HCT116 (cell line): ENCODE results near the gene STARD3. TPM values are rescaled to one million over a fixed set of nuclear protein-coding genes. Genes with fewer than 3 reads are reported as not detected.

ENCODE experiments used
- ATAC-seq: fragments of 200-7000 bp; cut with Tn5 transposase; 2 replicates; pipeline ENCODE4 v1.9.1; 2020; ENCODE audit warnings: mild to moderate bottlenecking, moderate library complexity
- BruUV-seq: library from RNA; stranded (reverse); fragments of 400-500 nt; replicated peaks from 2 replicates; lab custom pipeline; 2021; lab: Mats Ljungman, UMichigan
- CTCF ChIA-PET: fragments of 300-600 bp; sonication (Branson Sonifier 250); formaldehyde crosslinking; loops from one replicate; lab custom pipeline; 2021; ENCODE audit warnings: antibody characterized with exemption; lab: Charles Lee
- POLR2A ChIA-PET: fragments of 300-600, 350-600 bp; sonication (Branson Sonifier 250); formaldehyde crosslinking; loops from one replicate; lab custom pipeline; 2021; ENCODE audit warnings: antibody characterized with exemption; lab: Charles Lee
- RAD21 ChIA-PET, 2 experiments: fragments of 300-600 bp; sonication (Branson Sonifier 250); formaldehyde crosslinking; loops; one replicate each; lab custom pipeline; 2023; ENCODE audit warnings: low total read pairs in 2 of 2; ENCODE audit not compliant: uncharacterized antibody in 2 of 2, unreplicated experiment in 2 of 2, low non-redundant PET in 1 of 2; lab: Charles Lee
- DNase-seq: peaks from one replicate; pipeline ENCODE4 v3.0.0-alpha.2; 2010; ENCODE audit warnings: low read depth, low spot score
- H2AFZ ChIP-seq: fragments of 200-600 bp; shearing (Covaris generic), sonication (generic); 2 replicates; pipeline ENCODE4 v1.6.1; 2017; ENCODE audit warnings: low read depth, mixed run types, mixed read lengths, antibody characterized with exemption, low read length; ENCODE audit not compliant: poor library complexity, severe bottlenecking
- H3K27ac ChIP-seq: 2 replicates; pipeline ENCODE4 v1.5.1; 2012; ENCODE audit warnings: low read depth, low read length
- H3K27me3 ChIP-seq: fragments of 200-600 bp; sonication (generic); 2 replicates; pipeline ENCODE4 v1.6.1; 2016; ENCODE audit warnings: mixed run types, low read length, mixed read lengths; ENCODE audit not compliant: insufficient read depth
- H3K36me3 ChIP-seq, 2 experiments: fragments of 200-500 bp in 1 of 2; fragments of 200-600 bp in 1 of 2; sonication (Bioruptor generic) in 1 of 2; sonication (generic) in 1 of 2; 2 replicates each; pipeline versions ENCODE4 v1.5.1 to v1.6.1; 2014 to 2016; ENCODE audit warnings: low read length in 2 of 2, inconsistent platforms in 1 of 2, mixed read lengths in 1 of 2, mixed run types in 1 of 2; ENCODE audit not compliant: insufficient read depth in 2 of 2, control insufficient read depth in 1 of 2
- H3K4me1 ChIP-seq, 2 experiments: fragments of 200-600 bp in 1 of 2; sonication (generic) in 1 of 2; 2 replicates each; pipeline versions ENCODE4 v1.5.1 to v1.6.1; 2012 to 2017; ENCODE audit warnings: low read length in 2 of 2, inconsistent platforms in 1 of 2, mild to moderate bottlenecking in 1 of 2, mixed read lengths in 1 of 2, mixed run types in 1 of 2, moderate library complexity in 1 of 2; ENCODE audit not compliant: insufficient read depth in 2 of 2, control insufficient read depth in 1 of 2
- H3K4me2 ChIP-seq: fragments of 200-600 bp; sonication (generic); 2 replicates; pipeline ENCODE4 v1.6.1; 2017; ENCODE audit warnings: mixed run types, low read length, mixed read lengths
- H3K4me3 ChIP-seq, 2 experiments: fragments of 200-600 bp in 1 of 2; sonication (generic) in 1 of 2; replicated peaks in 1 of 2; 2 replicates each; pipeline ENCODE4 v1.5.1; 2011 to 2016; ENCODE audit warnings: low read length in 2 of 2, control low read depth in 1 of 2, low read depth in 1 of 2, mild to moderate bottlenecking in 1 of 2, mixed read lengths in 1 of 2, mixed run types in 1 of 2
- H3K79me2 ChIP-seq: fragments of 200-600 bp; sonication (generic); 2 replicates; pipeline ENCODE4 v1.6.1; 2017; ENCODE audit warnings: mild to moderate bottlenecking, mixed run types, low read length, moderate library complexity, mixed read lengths; ENCODE audit not compliant: insufficient read depth
- H3K9ac ChIP-seq: fragments of 200-600 bp; sonication (generic); 2 replicates; pipeline ENCODE4 v1.6.1; 2016; ENCODE audit warnings: low read length, mixed read lengths
- H3K9me2 ChIP-seq: fragments of 200-600 bp; sonication (generic), shearing (Covaris generic); 2 replicates; pipeline ENCODE4 v1.6.1; 2017; ENCODE audit warnings: mixed run types, mild to moderate bottlenecking, moderate library complexity; ENCODE audit not compliant: insufficient read depth
- H3K9me3 ChIP-seq, 2 experiments: fragments of 200-500 bp in 1 of 2; fragments of 200-600 bp in 1 of 2; sonication (Bioruptor generic) in 1 of 2; sonication (generic) in 1 of 2; 2 replicates each; pipeline ENCODE4 v1.6.1; 2014 to 2017; ENCODE audit warnings: low read length in 2 of 2, mixed read lengths in 2 of 2, inconsistent platforms in 1 of 2, low read depth in 1 of 2, mild to moderate bottlenecking in 1 of 2, mixed run types in 1 of 2, moderate library complexity in 1 of 2; ENCODE audit not compliant: control insufficient read depth in 1 of 2, insufficient read depth in 1 of 2
- H4K20me1 ChIP-seq: fragments of 200-600 bp; sonication (generic), shearing (Covaris generic); 2 replicates; pipeline ENCODE4 v1.6.1; 2017; ENCODE audit warnings: mixed run types, mild to moderate bottlenecking, moderate library complexity; ENCODE audit not compliant: insufficient read depth
- CEBPB ChIP-seq: IDR thresholded peaks from 2 replicates; pipeline ENCODE4 v1.6.1; 2012; ENCODE audit warnings: low read depth
- EGR1 ChIP-seq: IDR thresholded peaks from 2 replicates; pipeline ENCODE4 v1.6.1; 2012; ENCODE audit warnings: low read depth
- ELF1 ChIP-seq: IDR thresholded peaks from 2 replicates; pipeline ENCODE4 v1.6.1; 2012; ENCODE audit warnings: low read depth, borderline replicate concordance
- EZH2 ChIP-seq: fragments of 200-600 bp; sonication (generic); IDR thresholded peaks from 2 replicates; pipeline ENCODE4 v1.6.1; 2017; ENCODE audit warnings: antibody characterized with exemption, mixed run types
- EZH2phosphoT487 ChIP-seq: fragments of 200-600 bp; IDR thresholded peaks from 2 replicates; pipeline ENCODE4 v1.6.1; 2018; ENCODE audit warnings: antibody characterized with exemption, borderline replicate concordance
- FOSL1 ChIP-seq: IDR thresholded peaks from 2 replicates; pipeline ENCODE4 v1.6.1; 2012; ENCODE audit warnings: low read depth
- POLR2A ChIP-seq: IDR thresholded peaks from 2 replicates; pipeline ENCODE4 v1.7.0; 2011; ENCODE audit warnings: borderline replicate concordance; ENCODE audit not compliant: insufficient read depth, insufficient read length; ENCODE audit errors: extremely low read depth
- POLR2AphosphoS5 ChIP-seq: IDR thresholded peaks from 2 replicates; pipeline ENCODE4 v1.6.1; 2011; ENCODE audit warnings: mild to moderate bottlenecking, low read depth, low read length, moderate library complexity
- RAD21 ChIP-seq: IDR thresholded peaks from 2 replicates; pipeline ENCODE4 v1.6.1; 2012; ENCODE audit warnings: low read depth, mild to moderate bottlenecking
- SIN3A ChIP-seq: IDR thresholded peaks from 2 replicates; pipeline ENCODE4 v1.6.1; 2012; ENCODE audit warnings: low read depth
- SP1 ChIP-seq: IDR thresholded peaks from 2 replicates; pipeline ENCODE4 v1.6.1; 2012; ENCODE audit warnings: low read depth
- SRF ChIP-seq: IDR thresholded peaks from 2 replicates; pipeline ENCODE4 v1.6.1; 2012; ENCODE audit warnings: low read depth
- TCF7L2 ChIP-seq: IDR thresholded peaks from 2 replicates; pipeline ENCODE4 v1.7.0; 2011; ENCODE audit warnings: borderline replicate concordance, inconsistent platforms; ENCODE audit not compliant: insufficient read depth, insufficient read length; ENCODE audit errors: extremely low read depth
- YY1 ChIP-seq: IDR thresholded peaks from 2 replicates; pipeline ENCODE4 v1.6.1; 2011; ENCODE audit warnings: low read length, low read depth, moderate library complexity, mild to moderate bottlenecking; ENCODE audit not compliant: insufficient replicate concordance; ENCODE audit errors: extremely low read depth
- ZFX ChIP-seq: fragments of 450-650 bp; IDR thresholded peaks from 2 replicates; pipeline ENCODE4 v1.6.1; 2017
- ZNF274 ChIP-seq: fragments of 200-500 bp; sonication (Bioruptor generic); IDR thresholded peaks from 2 replicates; pipeline ENCODE4 v1.6.1; 2014; ENCODE audit warnings: mild to moderate bottlenecking, low read depth, low read length, inconsistent platforms
- intact Hi-C: fragments of 100-400 bp; cut with micrococcal nuclease; formaldehyde crosslinking; loops from 2 replicates; pipeline ENCODE4 v1.10.0; 2022
- total RNA-seq: library from RNA; stranded (reverse); gene quantifications from one replicate; pipeline ENCODE4 v1.2.1, GENCODE V29; 2021; ENCODE audit not compliant: unreplicated experiment
- TF ChIP-seq, protein P1 (sequence below): IDR thresholded peaks from 2 replicates; pipeline ENCODE4 v1.6.1; 2012
- TF ChIP-seq, protein P2 (sequence below): IDR thresholded peaks from 2 replicates; pipeline ENCODE4 v1.6.1; 2011; ENCODE audit warnings: mild to moderate bottlenecking, low read length, moderate library complexity; ENCODE audit not compliant: insufficient replicate concordance; ENCODE audit errors: extremely low read depth
- TF ChIP-seq, protein P3 (sequence below): IDR thresholded peaks from 2 replicates; pipeline ENCODE4 v1.6.1; 2012; ENCODE audit warnings: low read depth
- TF ChIP-seq, protein P4 (sequence below): IDR thresholded peaks from 2 replicates; pipeline ENCODE4 v1.6.1; 2012

Gene STARD3
- total RNA-seq, 1 experiment from 2014 or later = 73.9 TPM

DNA sequence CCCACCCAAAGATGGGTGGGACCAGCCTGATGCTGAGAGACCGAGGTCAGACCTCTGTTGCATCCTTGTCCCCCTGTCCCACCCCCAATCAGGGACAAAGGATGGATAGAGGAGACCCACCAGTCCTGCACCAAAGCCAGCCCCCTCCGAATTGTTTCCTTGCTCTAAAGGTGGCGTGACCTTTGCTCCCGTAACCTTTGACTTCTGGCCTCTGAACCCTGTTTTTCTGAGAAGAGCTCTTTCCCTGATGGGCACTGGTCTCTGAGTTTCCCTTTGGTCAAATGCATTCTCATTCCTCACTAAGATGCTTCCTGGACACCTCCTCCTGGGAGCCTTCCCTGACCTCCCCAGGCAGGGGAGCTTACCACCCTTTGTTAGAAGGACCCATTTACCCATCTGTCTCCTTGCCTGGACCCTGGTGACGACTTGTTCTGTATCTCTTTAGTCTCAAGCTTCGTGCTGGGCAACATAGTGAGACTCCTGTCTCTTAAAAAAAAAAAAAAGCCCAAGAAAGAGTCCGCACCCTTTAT is 23.9 kb upstream of the STARD3 start:
- no TSS peak for BruUV-seq
- no peak for DNase-seq
- CTCF ChIA-PET = interaction anchor here (1.4 to 2.2 kb wide), 2 partner anchors 9 to 10 kb away, joined by 7 to 11 read pairs; no protein-coding TSS in a partner anchor

More for the DNA sequence above, 23.9 kb upstream of the STARD3 start:
- no peak overlapping the region for H2AFZ ChIP-seq
- no peak overlapping the region for H3K9ac ChIP-seq
- H3K36me3 ChIP-seq = no peaks in the 10 kb centered on the region
- H3K79me2 ChIP-seq = no peaks in the 10 kb centered on the region
- ChIA-PET RAD21 (no interaction called here), POLR2A (no interaction called here)
- no peaks in the 10 kb centered on the region for H3K9me3 ChIP-seq
- no peaks in the 10 kb centered on the region for H3K27me3 ChIP-seq
- H3K27ac ChIP-seq = no peak overlapping the region
- TF ChIP-seq SIN3A (no peak), FOSL1 (no peak), POLR2AphosphoS5 (no peak), SRF (no peak), YY1 (no peak), ELF1 (no peak), SP1 (no peak), EZH2 (no peak), EGR1 (no peak), TCF7L2 (no peak), RAD21 (no peak), ZFX (no peak), CEBPB (no peak), POLR2A (no peak), EZH2phosphoT487 (no peak), ZNF274 (no peak)
- TF ChIP-seq, protein P1, sequence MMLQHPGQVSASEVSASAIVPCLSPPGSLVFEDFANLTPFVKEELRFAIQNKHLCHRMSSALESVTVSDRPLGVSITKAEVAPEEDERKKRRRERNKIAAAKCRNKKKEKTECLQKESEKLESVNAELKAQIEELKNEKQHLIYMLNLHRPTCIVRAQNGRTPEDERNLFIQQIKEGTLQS = no peak
- TF ChIP-seq, protein P2, sequence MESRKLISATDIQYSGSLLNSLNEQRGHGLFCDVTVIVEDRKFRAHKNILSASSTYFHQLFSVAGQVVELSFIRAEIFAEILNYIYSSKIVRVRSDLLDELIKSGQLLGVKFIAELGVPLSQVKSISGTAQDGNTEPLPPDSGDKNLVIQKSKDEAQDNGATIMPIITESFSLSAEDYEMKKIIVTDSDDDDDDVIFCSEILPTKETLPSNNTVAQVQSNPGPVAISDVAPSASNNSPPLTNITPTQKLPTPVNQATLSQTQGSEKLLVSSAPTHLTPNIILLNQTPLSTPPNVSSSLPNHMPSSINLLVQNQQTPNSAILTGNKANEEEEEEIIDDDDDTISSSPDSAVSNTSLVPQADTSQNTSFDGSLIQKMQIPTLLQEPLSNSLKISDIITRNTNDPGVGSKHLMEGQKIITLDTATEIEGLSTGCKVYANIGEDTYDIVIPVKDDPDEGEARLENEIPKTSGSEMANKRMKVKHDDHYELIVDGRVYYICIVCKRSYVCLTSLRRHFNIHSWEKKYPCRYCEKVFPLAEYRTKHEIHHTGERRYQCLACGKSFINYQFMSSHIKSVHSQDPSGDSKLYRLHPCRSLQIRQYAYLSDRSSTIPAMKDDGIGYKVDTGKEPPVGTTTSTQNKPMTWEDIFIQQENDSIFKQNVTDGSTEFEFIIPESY = no peak
- TF ChIP-seq, protein P3, sequence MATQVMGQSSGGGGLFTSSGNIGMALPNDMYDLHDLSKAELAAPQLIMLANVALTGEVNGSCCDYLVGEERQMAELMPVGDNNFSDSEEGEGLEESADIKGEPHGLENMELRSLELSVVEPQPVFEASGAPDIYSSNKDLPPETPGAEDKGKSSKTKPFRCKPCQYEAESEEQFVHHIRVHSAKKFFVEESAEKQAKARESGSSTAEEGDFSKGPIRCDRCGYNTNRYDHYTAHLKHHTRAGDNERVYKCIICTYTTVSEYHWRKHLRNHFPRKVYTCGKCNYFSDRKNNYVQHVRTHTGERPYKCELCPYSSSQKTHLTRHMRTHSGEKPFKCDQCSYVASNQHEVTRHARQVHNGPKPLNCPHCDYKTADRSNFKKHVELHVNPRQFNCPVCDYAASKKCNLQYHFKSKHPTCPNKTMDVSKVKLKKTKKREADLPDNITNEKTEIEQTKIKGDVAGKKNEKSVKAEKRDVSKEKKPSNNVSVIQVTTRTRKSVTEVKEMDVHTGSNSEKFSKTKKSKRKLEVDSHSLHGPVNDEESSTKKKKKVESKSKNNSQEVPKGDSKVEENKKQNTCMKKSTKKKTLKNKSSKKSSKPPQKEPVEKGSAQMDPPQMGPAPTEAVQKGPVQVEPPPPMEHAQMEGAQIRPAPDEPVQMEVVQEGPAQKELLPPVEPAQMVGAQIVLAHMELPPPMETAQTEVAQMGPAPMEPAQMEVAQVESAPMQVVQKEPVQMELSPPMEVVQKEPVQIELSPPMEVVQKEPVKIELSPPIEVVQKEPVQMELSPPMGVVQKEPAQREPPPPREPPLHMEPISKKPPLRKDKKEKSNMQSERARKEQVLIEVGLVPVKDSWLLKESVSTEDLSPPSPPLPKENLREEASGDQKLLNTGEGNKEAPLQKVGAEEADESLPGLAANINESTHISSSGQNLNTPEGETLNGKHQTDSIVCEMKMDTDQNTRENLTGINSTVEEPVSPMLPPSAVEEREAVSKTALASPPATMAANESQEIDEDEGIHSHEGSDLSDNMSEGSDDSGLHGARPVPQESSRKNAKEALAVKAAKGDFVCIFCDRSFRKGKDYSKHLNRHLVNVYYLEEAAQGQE = no peak
- TF ChIP-seq, protein P4, sequence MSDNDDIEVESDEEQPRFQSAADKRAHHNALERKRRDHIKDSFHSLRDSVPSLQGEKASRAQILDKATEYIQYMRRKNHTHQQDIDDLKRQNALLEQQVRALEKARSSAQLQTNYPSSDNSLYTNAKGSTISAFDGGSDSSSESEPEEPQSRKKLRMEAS = no peak
- H3K4me3 ChIP-seq = no peak overlapping the region
- H4K20me1 ChIP-seq = no peaks in the 10 kb centered on the region
- H3K9me2 ChIP-seq = no peaks in the 10 kb centered on the region
- no peak for ATAC-seq
- intact Hi-C loops = no loop called here
- H3K4me1 ChIP-seq = peaks cover 6 to 12% of the 10 kb centered on the region in 2 experiments; a peak in 3 of 4 replicates
- H3K4me2 ChIP-seq = no peak overlapping the region
